ENCODE data around the gene THSD7B.

THSD7B gene

GRCh38 chr2:136798766-136799165 lies 33.4 kb downstream of the THSD7B start:
- DNase-seq = no peak
- Histone ChIP-seq H3K27me3 (replicated peaks; ENCODE audit: control insufficient read depth, insufficient read depth, low read length, poor library complexity, severe bottlenecking) (no peaks in the 10 kb centered on the region), H3K4me3 (ENCODE audit: insufficient read depth, low read depth, low read length, poor library complexity, severe bottlenecking) (no peak overlapping the region), H3K9me3 (ENCODE audit: control insufficient read depth, low read length) (no peaks in the 10 kb centered on the region), H3K36me3 (ENCODE audit: control insufficient read depth, insufficient read depth, low read length) (no peaks in the 10 kb centered on the region), H3K27ac (ENCODE audit: insufficient read depth, low read length, poor library complexity, severe bottlenecking) (no peak overlapping the region), H3K4me1 (ENCODE audit: control insufficient read depth, insufficient read depth, low read length, poor library complexity, severe bottlenecking) (no peaks in the 10 kb centered on the region)

GRCh38 chr2:136801661-136802060 lies 36.3 kb downstream of the THSD7B start:
- no peak overlapping the region for H3K27ac ChIP-seq (ENCODE audit: insufficient read depth, low read length, poor library complexity, severe bottlenecking)
- H3K4me3 ChIP-seq (ENCODE audit: insufficient read depth, low read depth, low read length, poor library complexity, severe bottlenecking) = no peak overlapping the region
- H3K27me3 ChIP-seq (replicated peaks; ENCODE audit: control insufficient read depth, insufficient read depth, low read length, poor library complexity, severe bottlenecking) = no peaks in the 10 kb centered on the region
- H3K36me3 ChIP-seq (ENCODE audit: control insufficient read depth, insufficient read depth, low read length) = no peaks in the 10 kb centered on the region
- H3K9me3 ChIP-seq (ENCODE audit: control insufficient read depth, low read length) = no peaks in the 10 kb centered on the region
- H3K4me1 ChIP-seq (ENCODE audit: control insufficient read depth, insufficient read depth, low read length, poor library complexity, severe bottlenecking) = no peaks in the 10 kb centered on the region
- DNase-seq = no peak

- Histone ChIP-seq H3K4me1 (ENCODE audit: control insufficient read depth, insufficient read depth, low read length, poor library complexity, severe bottlenecking) (no peaks in the 10 kb centered on the region), H3K9me3 (ENCODE audit: control insufficient read depth, low read length) (no peaks in the 10 kb centered on the region), H3K36me3 (ENCODE audit: control insufficient read depth, insufficient read depth, low read length) (no peaks in the 10 kb centered on the region), H3K27ac (ENCODE audit: insufficient read depth, low read length, poor library complexity, severe bottlenecking) (no peak overlapping the region), H3K27me3 (replicated peaks; ENCODE audit: control insufficient read depth, insufficient read depth, low read length, poor library complexity, severe bottlenecking) (no peaks in the 10 kb centered on the region), H3K4me3 (ENCODE audit: insufficient read depth, low read depth, low read length, poor library complexity, severe bottlenecking) (no peak overlapping the region)
- DNase-seq = no peak
Measured at GRCh38 chr2:136809998-136810397, 44.7 kb downstream of the THSD7B start.

- no peaks in the 10 kb centered on the region for H3K27me3 ChIP-seq (replicated peaks; ENCODE audit: control insufficient read depth, insufficient read depth, low read length, poor library complexity, severe bottlenecking)
- no peaks in the 10 kb centered on the region for H3K36me3 ChIP-seq (ENCODE audit: control insufficient read depth, insufficient read depth, low read length)
- DNase-seq = no peak
- H3K27ac ChIP-seq (ENCODE audit: insufficient read depth, low read length, poor library complexity, severe bottlenecking) = no peak overlapping the region
- H3K4me3 ChIP-seq (ENCODE audit: insufficient read depth, low read depth, low read length, poor library complexity, severe bottlenecking) = no peak overlapping the region
- H3K4me1 ChIP-seq (ENCODE audit: control insufficient read depth, insufficient read depth, low read length, poor library complexity, severe bottlenecking) = no peaks in the 10 kb centered on the region
- H3K9me3 ChIP-seq (ENCODE audit: control insufficient read depth, low read length) = no peaks in the 10 kb centered on the region
Measured at GRCh38 chr2:136818839-136819238, 53.5 kb downstream of the THSD7B start.

GRCh38 chr2:136823291-136823690 lies 57.9 kb downstream of the THSD7B start:
- Histone ChIP-seq H3K36me3 (ENCODE audit: control insufficient read depth, insufficient read depth, low read length) (no peaks in the 10 kb centered on the region), H3K9me3 (ENCODE audit: control insufficient read depth, low read length) (no peaks in the 10 kb centered on the region), H3K4me1 (ENCODE audit: control insufficient read depth, insufficient read depth, low read length, poor library complexity, severe bottlenecking) (no peaks in the 10 kb centered on the region), H3K27ac (ENCODE audit: insufficient read depth, low read length, poor library complexity, severe bottlenecking) (no peak overlapping the region), H3K27me3 (replicated peaks; ENCODE audit: control insufficient read depth, insufficient read depth, low read length, poor library complexity, severe bottlenecking) (no peaks in the 10 kb centered on the region), H3K4me3 (ENCODE audit: insufficient read depth, low read depth, low read length, poor library complexity, severe bottlenecking) (no peak overlapping the region)
- no peak for DNase-seq

GRCh38 chr2:136828162-136828561 lies 62.8 kb downstream of the THSD7B start:
- Histone ChIP-seq H3K27me3 (replicated peaks; ENCODE audit: control insufficient read depth, insufficient read depth, low read length, poor library complexity, severe bottlenecking) (no peaks in the 10 kb centered on the region), H3K36me3 (ENCODE audit: control insufficient read depth, insufficient read depth, low read length) (no peaks in the 10 kb centered on the region), H3K27ac (ENCODE audit: insufficient read depth, low read length, poor library complexity, severe bottlenecking) (no peak overlapping the region), H3K9me3 (ENCODE audit: control insufficient read depth, low read length) (no peaks in the 10 kb centered on the region), H3K4me1 (ENCODE audit: control insufficient read depth, insufficient read depth, low read length, poor library complexity, severe bottlenecking) (no peaks in the 10 kb centered on the region), H3K4me3 (ENCODE audit: insufficient read depth, low read depth, low read length, poor library complexity, severe bottlenecking) (no peak overlapping the region)
- DNase-seq = no peak

- H3K9me3 ChIP-seq (ENCODE audit: control insufficient read depth, low read length) = no peaks in the 10 kb centered on the region
- no peaks in the 10 kb centered on the region for H3K4me1 ChIP-seq (ENCODE audit: control insufficient read depth, insufficient read depth, low read length, poor library complexity, severe bottlenecking)
- no peaks in the 10 kb centered on the region for H3K36me3 ChIP-seq (ENCODE audit: control insufficient read depth, insufficient read depth, low read length)
- H3K27me3 ChIP-seq (replicated peaks; ENCODE audit: control insufficient read depth, insufficient read depth, low read length, poor library complexity, severe bottlenecking) = no peaks in the 10 kb centered on the region
- H3K27ac ChIP-seq (ENCODE audit: insufficient read depth, low read length, poor library complexity, severe bottlenecking) = no peak overlapping the region
- H3K4me3 ChIP-seq (ENCODE audit: insufficient read depth, low read depth, low read length, poor library complexity, severe bottlenecking) = no peak overlapping the region
- no peak for DNase-seq
Measured at GRCh38 chr2:136828774-136829173, 63.4 kb downstream of the THSD7B start.

- no peak for DNase-seq
- Histone ChIP-seq H3K27ac (ENCODE audit: insufficient read depth, low read length, poor library complexity, severe bottlenecking) (no peak overlapping the region), H3K4me3 (ENCODE audit: insufficient read depth, low read depth, low read length, poor library complexity, severe bottlenecking) (no peak overlapping the region), H3K27me3 (replicated peaks; ENCODE audit: control insufficient read depth, insufficient read depth, low read length, poor library complexity, severe bottlenecking) (no peaks in the 10 kb centered on the region), H3K9me3 (ENCODE audit: control insufficient read depth, low read length) (no peaks in the 10 kb centered on the region), H3K4me1 (ENCODE audit: control insufficient read depth, insufficient read depth, low read length, poor library complexity, severe bottlenecking) (no peaks in the 10 kb centered on the region), H3K36me3 (ENCODE audit: control insufficient read depth, insufficient read depth, low read length) (no peaks in the 10 kb centered on the region)
Measured at GRCh38 chr2:136844546-136844945, 79.2 kb downstream of the THSD7B start.

GRCh38 chr2:136858656-136859055 lies 93.3 kb downstream of the THSD7B start:
- DNase-seq = no peak
- Histone ChIP-seq H3K27ac (ENCODE audit: insufficient read depth, low read length, poor library complexity, severe bottlenecking) (no peak overlapping the region), H3K4me1 (ENCODE audit: control insufficient read depth, insufficient read depth, low read length, poor library complexity, severe bottlenecking) (no peaks in the 10 kb centered on the region), H3K9me3 (ENCODE audit: control insufficient read depth, low read length) (no peaks in the 10 kb centered on the region), H3K36me3 (ENCODE audit: control insufficient read depth, insufficient read depth, low read length) (no peaks in the 10 kb centered on the region), H3K27me3 (replicated peaks; ENCODE audit: control insufficient read depth, insufficient read depth, low read length, poor library complexity, severe bottlenecking) (no peaks in the 10 kb centered on the region), H3K4me3 (ENCODE audit: insufficient read depth, low read depth, low read length, poor library complexity, severe bottlenecking) (no peak overlapping the region)

GRCh38 chr2:136860443-136860958 lies 95.2 kb downstream of the THSD7B start:
- Histone ChIP-seq H3K36me3 (ENCODE audit: control insufficient read depth, insufficient read depth, low read length) (no peaks in the 10 kb centered on the region), H3K9me3 (ENCODE audit: control insufficient read depth, low read length) (no peaks in the 10 kb centered on the region), H3K4me1 (ENCODE audit: control insufficient read depth, insufficient read depth, low read length, poor library complexity, severe bottlenecking) (no peaks in the 10 kb centered on the region), H3K4me3 (ENCODE audit: insufficient read depth, low read depth, low read length, poor library complexity, severe bottlenecking) (no peak overlapping the region), H3K27ac (ENCODE audit: insufficient read depth, low read length, poor library complexity, severe bottlenecking) (no peak overlapping the region), H3K27me3 (replicated peaks; ENCODE audit: control insufficient read depth, insufficient read depth, low read length, poor library complexity, severe bottlenecking) (no peaks in the 10 kb centered on the region)
- no peak for DNase-seq

GRCh38 chr2:136863468-136863867 lies 98.1 kb downstream of the THSD7B start:
- H3K4me1 ChIP-seq (ENCODE audit: control insufficient read depth, insufficient read depth, low read length, poor library complexity, severe bottlenecking) = no peaks in the 10 kb centered on the region
- no peak for DNase-seq
- H3K27ac ChIP-seq (ENCODE audit: insufficient read depth, low read length, poor library complexity, severe bottlenecking) = no peak overlapping the region
- H3K9me3 ChIP-seq (ENCODE audit: control insufficient read depth, low read length) = no peaks in the 10 kb centered on the region
- H3K27me3 ChIP-seq (replicated peaks; ENCODE audit: control insufficient read depth, insufficient read depth, low read length, poor library complexity, severe bottlenecking) = no peaks in the 10 kb centered on the region
- H3K4me3 ChIP-seq (ENCODE audit: insufficient read depth, low read depth, low read length, poor library complexity, severe bottlenecking) = no peak overlapping the region
- no peaks in the 10 kb centered on the region for H3K36me3 ChIP-seq (ENCODE audit: control insufficient read depth, insufficient read depth, low read length)
